H9 (cell line): Measurements from ENCODE around the gene DDX46. TPM values are rescaled to one million over a fixed set of nuclear protein-coding genes. Genes with fewer than 3 reads are reported as not detected.

Experiments
- DNase-seq: peaks from one replicate; pipeline ENCODE4 v3.0.0-alpha.2; 2017
- H2AFZ ChIP-seq: one replicate; pipeline ENCODE4 v1.6.1; 2013; ENCODE audit warnings: mild to moderate bottlenecking, low read length, control low read depth, moderate library complexity
- H2AK5ac ChIP-seq: 2 replicates; pipeline ENCODE4 v1.6.1; 2013; ENCODE audit warnings: low read length, control low read depth, mixed read lengths; ENCODE audit not compliant: insufficient read length
- H2BK120ac ChIP-seq: one replicate; pipeline ENCODE4 v1.6.1; 2013; ENCODE audit warnings: low read depth, mild to moderate bottlenecking, low read length, control low read depth, inconsistent platforms; ENCODE audit not compliant: poor library complexity, severe bottlenecking
- H2BK12ac ChIP-seq: 2 replicates; pipeline ENCODE4 v1.6.1; 2013; ENCODE audit warnings: low read length, control low read depth, mixed read lengths, low read depth; ENCODE audit not compliant: insufficient read length
- H2BK15ac ChIP-seq: 2 replicates; pipeline ENCODE4 v1.6.1; 2013; ENCODE audit warnings: low read depth, low read length, control low read depth
- H2BK20ac ChIP-seq: one replicate; pipeline ENCODE4 v1.6.1; 2013; ENCODE audit warnings: low read depth, mild to moderate bottlenecking, low read length, control low read depth, inconsistent platforms; ENCODE audit not compliant: poor library complexity, severe bottlenecking
- H2BK5ac ChIP-seq: 2 replicates; pipeline ENCODE4 v1.6.1; 2013; ENCODE audit warnings: low read length, control low read depth, mixed read lengths; ENCODE audit not compliant: insufficient read length
- H3K14ac ChIP-seq: 2 replicates; pipeline ENCODE4 v1.6.1; 2013; ENCODE audit warnings: low read length, control low read depth; ENCODE audit not compliant: insufficient read depth
- H3K18ac ChIP-seq: 2 replicates; pipeline ENCODE4 v1.6.1; 2013; ENCODE audit warnings: low read depth, mild to moderate bottlenecking, mixed read lengths, low read length, control low read depth; ENCODE audit not compliant: insufficient read length
- H3K23ac ChIP-seq: 2 replicates; pipeline ENCODE4 v1.6.1; 2013; ENCODE audit warnings: low read length, control low read depth, mixed read lengths, low read depth; ENCODE audit not compliant: insufficient read length
- H3K23me2 ChIP-seq: 2 replicates; pipeline ENCODE4 v1.6.1; 2013; ENCODE audit warnings: low read depth, mild to moderate bottlenecking, mixed read lengths, low read length, control low read depth; ENCODE audit not compliant: insufficient read length, poor library complexity, severe bottlenecking
- H3K27ac ChIP-seq: 2 replicates; pipeline ENCODE4 v1.5.1; 2013; ENCODE audit warnings: low read length, control low read depth, mixed read lengths, low read depth; ENCODE audit not compliant: insufficient read length
- H3K27me3 ChIP-seq: 2 replicates; pipeline ENCODE4 v1.6.1; 2013; ENCODE audit warnings: low read length, control low read depth, inconsistent platforms; ENCODE audit not compliant: insufficient read depth
- H3K4ac ChIP-seq: 2 replicates; pipeline ENCODE4 v1.6.1; 2013; ENCODE audit warnings: low read depth, mild to moderate bottlenecking, control low read depth, inconsistent platforms, low read length, moderate library complexity
- H3K4me1 ChIP-seq: 2 replicates; pipeline ENCODE4 v1.6.1; 2013; ENCODE audit warnings: low read length, control low read depth, inconsistent platforms; ENCODE audit not compliant: insufficient read depth
- H3K4me2 ChIP-seq: 2 replicates; pipeline ENCODE4 v1.6.1; 2013; ENCODE audit warnings: low read length, control low read depth, mixed read lengths; ENCODE audit not compliant: insufficient read length, insufficient read depth
- H3K56ac ChIP-seq: 2 replicates; pipeline ENCODE4 v1.6.1; 2013; ENCODE audit warnings: low read depth, mild to moderate bottlenecking, mixed read lengths, low read length, control low read depth; ENCODE audit not compliant: insufficient read length
- H3K79me1 ChIP-seq: 2 replicates; pipeline ENCODE4 v1.6.1; 2013; ENCODE audit warnings: low read depth, mild to moderate bottlenecking, moderate library complexity, low read length, control low read depth, inconsistent platforms; ENCODE audit not compliant: insufficient read depth, poor library complexity, severe bottlenecking
- H3K79me2 ChIP-seq: 2 replicates; pipeline ENCODE4 v1.6.1; 2013; ENCODE audit warnings: low read length, control low read depth, inconsistent platforms; ENCODE audit not compliant: insufficient read depth
- H3K9ac ChIP-seq: 2 replicates; pipeline ENCODE4 v1.6.1; 2013; ENCODE audit warnings: low read length, control low read depth, mixed read lengths; ENCODE audit not compliant: insufficient read length; ENCODE audit errors: extremely low read depth
- H3K9me3 ChIP-seq: one replicate; pipeline ENCODE4 v1.6.1; 2013; ENCODE audit warnings: low read depth, low read length, inconsistent platforms; ENCODE audit not compliant: control insufficient read depth
- H3T11ph ChIP-seq: one replicate; pipeline ENCODE4 v1.6.1; 2013; ENCODE audit warnings: mild to moderate bottlenecking, low read length, control low read depth, inconsistent platforms
- H4K20me1 ChIP-seq: one replicate; pipeline ENCODE4 v1.6.1; 2013; ENCODE audit not compliant: control insufficient read depth, insufficient read length, insufficient read depth
- H4K5ac ChIP-seq: 2 replicates; pipeline ENCODE4 v1.6.1; 2013; ENCODE audit warnings: low read depth, mild to moderate bottlenecking, mixed read lengths, low read length, control low read depth; ENCODE audit not compliant: insufficient read length
- H4K8ac ChIP-seq: replicated peaks from 2 replicates; pipeline ENCODE4 v1.6.1; 2013; ENCODE audit warnings: low read length, control low read depth, mixed read lengths, low read depth; ENCODE audit not compliant: insufficient read length
- H4K91ac ChIP-seq: 2 replicates; pipeline ENCODE4 v1.6.1; 2013; ENCODE audit warnings: low read depth, mild to moderate bottlenecking, moderate library complexity, mixed read lengths, low read length, control low read depth; ENCODE audit not compliant: insufficient read length
- H3K27ac Mint-ChIP-seq, 3 experiments: 2 replicates in 2 of 3; 3 replicates in 1 of 3; pipeline ENCODE4 v1.8.0; 2020 to 2021; ENCODE audit warnings: mixed read lengths in 3 of 3, mild to moderate bottlenecking in 1 of 3, moderate library complexity in 1 of 3
- H3K27me3 Mint-ChIP-seq: 2 replicates; pipeline ENCODE4 v1.8.0; 2021; ENCODE audit warnings: low read depth, mild to moderate bottlenecking, moderate library complexity, mixed read lengths
- H3K36me3 Mint-ChIP-seq, 3 experiments: 2 replicates in 2 of 3; 3 replicates in 1 of 3; pipeline ENCODE4 v1.8.0; 2020 to 2021; ENCODE audit warnings: low read depth in 3 of 3, mixed read lengths in 3 of 3; ENCODE audit not compliant: insufficient read depth in 1 of 3
- H3K4me1 Mint-ChIP-seq, 2 experiments: 2 replicates each; pipeline ENCODE4 v1.8.0; 2020; ENCODE audit warnings: mixed read lengths in 2 of 2
- H3K4me3 Mint-ChIP-seq, 2 experiments: 2 replicates in 1 of 2; 3 replicates in 1 of 2; pipeline ENCODE4 v1.8.0; 2020 to 2021; ENCODE audit warnings: mild to moderate bottlenecking in 2 of 2, mixed read lengths in 2 of 2, moderate library complexity in 1 of 2
- H3K9me3 Mint-ChIP-seq, 2 experiments: 2 replicates in 1 of 2; 3 replicates in 1 of 2; pipeline ENCODE4 v1.8.0; 2020; ENCODE audit warnings: mild to moderate bottlenecking in 2 of 2, mixed read lengths in 2 of 2, moderate library complexity in 1 of 2
- WGBS: extraction: QIAGEN DNeasy Blood & Tissue Kit; methylation state at CpG from one replicate; pipeline ENCODE4 v1.1.7; 2013; ENCODE audit warnings: missing lambda C conversion rate, low lambda C conversion rate, mixed read lengths; ENCODE audit not compliant: insufficient read length; ENCODE audit errors: extremely low coverage; 5-methylcytosine and 5-hydroxymethylcytosine counted together
- total RNA-seq: library from RNA; stranded (reverse); gene quantifications from 2 replicates; pipeline ENCODE4 v1.2.1, GENCODE V29; 2021
- TF ChIP-seq, protein P1 (sequence below): fragments of 200-600 bp; sonication (generic); conservative IDR thresholded peaks from 3 replicates; pipeline ENCODE4 v1.8.0; 2021; ENCODE audit warnings: antibody characterized with exemption, mild to moderate bottlenecking

DDX46 gene
- total RNA-seq, 1 experiment from 2014 or later = 90.3 TPM

DNA sequence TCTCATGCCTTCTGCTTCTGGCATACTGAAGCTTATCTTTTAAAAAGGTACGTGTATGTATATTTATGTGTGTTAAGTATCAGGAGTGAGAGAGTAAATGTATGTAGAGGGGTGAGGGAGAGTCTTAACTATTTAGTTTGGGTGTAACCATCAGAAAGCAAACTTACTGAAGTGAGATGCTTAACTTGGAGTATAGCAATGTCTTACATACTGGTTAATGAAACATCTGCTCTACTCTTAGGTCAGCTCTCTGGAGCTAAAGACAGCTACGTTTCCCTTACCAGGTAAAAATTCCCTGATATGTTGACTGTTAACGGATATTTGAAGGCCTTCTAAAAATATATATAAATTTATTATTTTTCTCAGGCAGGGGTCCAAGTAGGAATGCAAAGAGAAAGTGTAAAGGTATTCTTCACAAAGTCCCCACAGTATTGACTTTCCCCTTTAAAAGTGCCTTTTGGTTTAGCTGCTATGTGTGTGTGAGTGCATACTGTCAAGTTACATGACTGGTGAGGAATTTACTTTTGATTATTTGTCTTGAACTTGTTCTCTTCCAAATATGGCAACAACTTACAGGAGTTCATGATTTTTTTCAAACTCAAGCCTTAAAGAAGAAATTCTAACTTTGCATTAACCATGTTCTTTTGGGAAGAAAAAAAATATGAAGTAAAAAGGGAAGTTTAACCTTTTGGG, 74.9 kb downstream of the DDX46 start:
- H3K27me3 Mint-ChIP-seq = no peaks in the 10 kb centered on the region
- no peaks in the 10 kb centered on the region for H3K4me1 Mint-ChIP-seq
- H3K27ac ChIP-seq = no peak overlapping the region

More for the DNA sequence above, 74.9 kb downstream of the DDX46 start:
- no peak overlapping the region for H2AFZ ChIP-seq
- WGBS = 100% methylated on average over 1 of the region's 3 CpGs
- H3K79me1 ChIP-seq = no peaks in the 10 kb centered on the region
- H3K4me2 ChIP-seq = no peak overlapping the region
- H2BK120ac ChIP-seq = no peak overlapping the region
- H2BK15ac ChIP-seq = no peak overlapping the region
- H3K9ac ChIP-seq = no peak overlapping the region
- H3K56ac ChIP-seq = no peak overlapping the region
- no peak overlapping the region for H3T11ph ChIP-seq
- H3K4me1 ChIP-seq = no peaks in the 10 kb centered on the region
- no peaks in the 10 kb centered on the region for H3K23me2 ChIP-seq
- no peaks in the 10 kb centered on the region for H4K20me1 ChIP-seq
- no peaks in the 10 kb centered on the region for H3K79me2 ChIP-seq
- H3K9me3 Mint-ChIP-seq = no peaks in the 10 kb centered on the region
- no peak overlapping the region for H4K8ac ChIP-seq
- no peak overlapping the region for H3K14ac ChIP-seq
- H2BK20ac ChIP-seq = no peak overlapping the region
- no peak overlapping the region for H3K18ac ChIP-seq
- no peak overlapping the region for H2BK5ac ChIP-seq
- DNase-seq = no peak
- TF ChIP-seq, protein P1, sequence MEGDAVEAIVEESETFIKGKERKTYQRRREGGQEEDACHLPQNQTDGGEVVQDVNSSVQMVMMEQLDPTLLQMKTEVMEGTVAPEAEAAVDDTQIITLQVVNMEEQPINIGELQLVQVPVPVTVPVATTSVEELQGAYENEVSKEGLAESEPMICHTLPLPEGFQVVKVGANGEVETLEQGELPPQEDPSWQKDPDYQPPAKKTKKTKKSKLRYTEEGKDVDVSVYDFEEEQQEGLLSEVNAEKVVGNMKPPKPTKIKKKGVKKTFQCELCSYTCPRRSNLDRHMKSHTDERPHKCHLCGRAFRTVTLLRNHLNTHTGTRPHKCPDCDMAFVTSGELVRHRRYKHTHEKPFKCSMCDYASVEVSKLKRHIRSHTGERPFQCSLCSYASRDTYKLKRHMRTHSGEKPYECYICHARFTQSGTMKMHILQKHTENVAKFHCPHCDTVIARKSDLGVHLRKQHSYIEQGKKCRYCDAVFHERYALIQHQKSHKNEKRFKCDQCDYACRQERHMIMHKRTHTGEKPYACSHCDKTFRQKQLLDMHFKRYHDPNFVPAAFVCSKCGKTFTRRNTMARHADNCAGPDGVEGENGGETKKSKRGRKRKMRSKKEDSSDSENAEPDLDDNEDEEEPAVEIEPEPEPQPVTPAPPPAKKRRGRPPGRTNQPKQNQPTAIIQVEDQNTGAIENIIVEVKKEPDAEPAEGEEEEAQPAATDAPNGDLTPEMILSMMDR = no peak
- no peak overlapping the region for H3K23ac ChIP-seq
- H3K36me3 Mint-ChIP-seq = peaks cover 17 to 58% (median 38%) of the 10 kb centered on the region in 3 experiments
- H4K5ac ChIP-seq = no peak overlapping the region
- H3K4ac ChIP-seq = no peak overlapping the region
- H4K91ac ChIP-seq = no peak overlapping the region
- no peak overlapping the region for H2AK5ac ChIP-seq
- no peaks in the 10 kb centered on the region for H3K27me3 ChIP-seq
- H3K27ac Mint-ChIP-seq = no peak overlapping the region; a peak in 1 of 7 replicates
- H3K4me3 Mint-ChIP-seq = no peak overlapping the region
- H2BK12ac ChIP-seq = no peak overlapping the region
- no peaks in the 10 kb centered on the region for H3K9me3 ChIP-seq
